ENCODE results near the gene KRTAP12-3.
"Not testable (repeated sequence)": the region's sequence is repeated elsewhere in the genome, so short reads cannot be mapped to it uniquely, and the experiment has no call there.

KRTAP12-3 gene

DNA sequence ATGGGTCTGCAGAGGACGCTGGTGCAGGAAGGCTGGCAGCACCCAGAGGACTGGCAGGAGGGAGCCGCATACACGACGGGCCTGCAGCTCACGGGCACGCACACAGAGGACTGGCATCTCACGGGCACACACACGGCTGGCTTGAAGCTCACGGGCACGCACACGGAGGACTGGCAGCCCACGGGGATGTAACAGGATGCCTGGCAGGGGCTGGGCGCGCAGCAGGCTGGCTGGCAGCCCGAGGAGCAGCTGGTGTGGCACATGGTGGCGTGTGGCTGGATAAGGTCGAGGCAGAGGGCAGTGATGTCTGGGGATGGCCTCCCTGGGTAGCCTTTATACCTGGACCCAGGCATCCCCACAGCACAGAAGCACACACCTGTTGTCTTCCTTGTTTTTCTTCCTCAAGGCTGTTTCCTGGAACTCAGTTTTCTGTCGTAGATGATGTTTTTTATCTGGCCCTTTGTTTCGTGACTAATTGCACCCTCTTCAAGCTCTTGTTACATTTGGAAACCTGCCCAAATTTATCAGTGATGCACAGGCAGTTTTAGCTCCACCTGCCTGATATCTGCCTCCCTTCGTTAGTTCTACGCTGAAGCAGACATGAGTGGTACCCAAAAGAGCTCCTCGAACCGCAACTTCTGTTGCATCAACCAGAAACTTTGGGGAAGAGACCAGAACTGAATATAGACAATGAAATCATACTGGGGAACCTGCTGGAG lies 24.3 kb downstream of the KRTAP12-3 start, which contains the start of gene KRTAP12-1:
Gene KRTAP12-1 (minus strand): TSS at position 303 of the 719 bp plus-strand sequence. CDS start 40 bp downstream, at position 263.
- Histone ChIP-seq H3K4me1 (ENCODE audit: control insufficient read depth, insufficient read depth, low read length) (no peaks in the 10 kb centered on the region), H3K36me3 (ENCODE audit: insufficient read depth, low read length) (no peaks in the 10 kb centered on the region), H3K9me3 (replicated peaks; ENCODE audit: low read length) (no peaks in the 10 kb centered on the region), H3K27me3 (ENCODE audit: control insufficient read depth, insufficient read depth, low read length) (peaks cover 68% of the 10 kb centered on the region), H3K4me2 (ENCODE audit: low read length) (no peak within 1 kb of the TSS), H3K9ac (ENCODE audit: low read depth, low read length) (no peak within 1 kb of the TSS), H3K4me3 (ENCODE audit: low read length) (no peak within 1 kb of the TSS)

DNA sequence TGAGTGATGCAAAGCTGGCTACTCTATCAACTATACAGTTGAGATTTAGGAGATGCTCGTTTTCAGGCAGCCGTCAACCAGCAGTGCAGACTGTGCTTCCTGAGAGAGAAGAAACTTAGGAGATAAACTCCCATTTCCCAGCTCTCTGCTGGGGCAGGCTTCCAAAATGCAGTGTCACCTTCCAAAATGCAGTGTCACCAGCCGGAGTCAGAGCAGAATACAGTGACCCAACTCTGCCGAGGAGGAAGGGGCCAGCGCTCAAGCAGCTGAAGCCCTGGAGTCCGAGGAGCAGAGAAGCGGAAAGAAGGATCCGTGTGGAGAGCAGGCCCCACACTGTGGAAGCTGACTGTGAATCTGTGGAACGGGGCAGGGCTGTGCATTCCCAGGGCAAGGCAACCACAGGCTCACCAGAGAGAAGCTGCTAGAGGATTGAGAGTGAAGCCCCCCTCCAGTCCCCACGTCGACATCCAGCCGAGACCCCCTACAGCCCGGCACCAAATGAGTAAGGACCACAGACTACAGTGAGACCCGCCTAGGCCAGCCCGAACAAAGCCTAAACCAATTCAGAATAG lies 24.9 kb downstream of the KRTAP12-3 start:
- Histone ChIP-seq H3K36me3 (ENCODE audit: insufficient read depth, low read length) (no peaks in the 10 kb centered on the region), H3K4me3 (ENCODE audit: low read length) (no peak overlapping the region), H3K27me3 (ENCODE audit: control insufficient read depth, insufficient read depth, low read length) (peaks cover 68% of the 10 kb centered on the region), H3K4me1 (ENCODE audit: control insufficient read depth, insufficient read depth, low read length) (no peaks in the 10 kb centered on the region), H3K9me3 (replicated peaks; ENCODE audit: low read length) (no peaks in the 10 kb centered on the region), H3K4me2 (ENCODE audit: low read length) (no peak overlapping the region), H3K9ac (ENCODE audit: low read depth, low read length) (no peak overlapping the region)

DNA sequence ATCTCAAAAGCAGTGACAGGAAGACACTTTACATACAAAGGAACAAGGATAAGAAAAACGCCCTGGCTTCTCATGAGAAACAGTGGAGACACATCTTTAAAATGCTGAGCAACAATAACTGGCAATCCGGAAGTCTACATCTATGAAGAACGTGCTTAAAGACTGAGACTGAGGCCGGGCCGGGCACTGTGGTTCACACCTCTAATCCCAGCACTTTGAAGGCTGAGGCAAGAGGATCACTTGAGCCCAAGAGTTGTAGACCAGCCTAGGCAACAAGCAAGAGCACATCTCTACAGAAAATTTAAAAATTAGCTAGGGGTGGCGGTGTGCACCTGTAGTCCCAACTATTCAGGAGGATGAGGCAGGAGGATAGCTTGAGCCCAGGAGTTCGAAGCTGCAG lies 26.3 kb downstream of the KRTAP12-3 start:
- Histone ChIP-seq H3K27me3 (ENCODE audit: control insufficient read depth, insufficient read depth, low read length) (peaks cover 79% of the 10 kb centered on the region), H3K4me1 (ENCODE audit: control insufficient read depth, insufficient read depth, low read length) (no peaks in the 10 kb centered on the region), H3K9ac (ENCODE audit: low read depth, low read length) (no peak overlapping the region), H3K36me3 (ENCODE audit: insufficient read depth, low read length) (no peaks in the 10 kb centered on the region), H3K4me3 (ENCODE audit: low read length) (no peak overlapping the region), H3K4me2 (ENCODE audit: low read length) (no peak overlapping the region), H3K9me3 (replicated peaks; ENCODE audit: low read length) (no peaks in the 10 kb centered on the region)

DNA sequence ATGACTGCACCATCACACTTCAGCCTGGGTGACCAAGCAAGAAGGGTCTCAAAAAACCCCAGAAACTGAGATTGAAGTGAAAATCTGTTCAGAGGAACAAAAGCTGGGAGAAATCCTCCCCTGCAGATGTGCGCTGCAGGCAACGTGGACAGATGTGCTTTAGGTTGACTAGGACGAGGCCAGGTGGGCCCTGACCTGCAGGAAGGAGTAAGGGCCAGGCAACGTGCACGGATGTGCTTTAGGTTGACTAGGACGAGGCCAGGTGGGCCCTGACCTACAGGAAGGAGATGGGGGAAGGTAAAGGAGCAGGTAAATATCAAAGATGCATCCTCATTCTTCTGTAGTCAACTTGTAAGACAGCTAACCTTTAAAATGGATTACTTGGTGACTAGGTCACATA lies 26.8 kb downstream of the KRTAP12-3 start:
- H3K9ac ChIP-seq (ENCODE audit: low read depth, low read length) = no peak overlapping the region
- peaks cover 77% of the 10 kb centered on the region for H3K27me3 ChIP-seq (ENCODE audit: control insufficient read depth, insufficient read depth, low read length)
- no peaks in the 10 kb centered on the region for H3K4me1 ChIP-seq (ENCODE audit: control insufficient read depth, insufficient read depth, low read length)

DNA sequence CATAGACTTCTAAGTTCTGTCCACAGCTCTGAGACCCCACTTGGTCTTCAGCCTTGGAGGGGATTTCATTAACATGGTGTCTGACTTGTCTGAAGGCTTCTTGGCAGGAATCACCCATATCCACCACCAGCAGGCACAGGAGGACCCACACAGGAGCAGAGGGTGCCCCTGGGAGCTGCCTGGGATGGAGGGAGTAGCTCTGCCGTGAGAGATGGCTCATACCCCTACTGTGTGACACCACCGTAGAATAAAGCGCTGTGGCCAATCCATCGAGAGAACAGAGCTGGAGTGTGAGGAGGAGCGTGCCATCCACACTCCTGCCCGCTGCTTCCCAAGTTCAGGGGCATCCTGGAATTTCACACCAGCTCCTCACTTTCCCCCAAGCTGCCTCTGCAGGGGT lies 27.3 kb downstream of the KRTAP12-3 start:
- not testable (repeated sequence) for H3K4me1 ChIP-seq (ENCODE audit: control insufficient read depth, insufficient read depth, low read length); H3K4me3 ChIP-seq (ENCODE audit: low read length); H3K9me3 ChIP-seq (replicated peaks; ENCODE audit: low read length); H3K4me2 ChIP-seq (ENCODE audit: low read length); H3K9ac ChIP-seq (ENCODE audit: low read depth, low read length); H3K36me3 ChIP-seq (ENCODE audit: insufficient read depth, low read length)
- H3K27me3 ChIP-seq (ENCODE audit: control insufficient read depth, insufficient read depth, low read length) = peaks cover 76% of the 10 kb centered on the region

More for the DNA sequence above, 26.8 kb downstream of the KRTAP12-3 start:
- no peaks in the 10 kb centered on the region for H3K9me3 ChIP-seq (replicated peaks; ENCODE audit: low read length)
- H3K4me2 ChIP-seq (ENCODE audit: low read length) = no peak overlapping the region
- H3K36me3 ChIP-seq (ENCODE audit: insufficient read depth, low read length) = no peaks in the 10 kb centered on the region
- no peak overlapping the region for H3K4me3 ChIP-seq (ENCODE audit: low read length)

DNA sequence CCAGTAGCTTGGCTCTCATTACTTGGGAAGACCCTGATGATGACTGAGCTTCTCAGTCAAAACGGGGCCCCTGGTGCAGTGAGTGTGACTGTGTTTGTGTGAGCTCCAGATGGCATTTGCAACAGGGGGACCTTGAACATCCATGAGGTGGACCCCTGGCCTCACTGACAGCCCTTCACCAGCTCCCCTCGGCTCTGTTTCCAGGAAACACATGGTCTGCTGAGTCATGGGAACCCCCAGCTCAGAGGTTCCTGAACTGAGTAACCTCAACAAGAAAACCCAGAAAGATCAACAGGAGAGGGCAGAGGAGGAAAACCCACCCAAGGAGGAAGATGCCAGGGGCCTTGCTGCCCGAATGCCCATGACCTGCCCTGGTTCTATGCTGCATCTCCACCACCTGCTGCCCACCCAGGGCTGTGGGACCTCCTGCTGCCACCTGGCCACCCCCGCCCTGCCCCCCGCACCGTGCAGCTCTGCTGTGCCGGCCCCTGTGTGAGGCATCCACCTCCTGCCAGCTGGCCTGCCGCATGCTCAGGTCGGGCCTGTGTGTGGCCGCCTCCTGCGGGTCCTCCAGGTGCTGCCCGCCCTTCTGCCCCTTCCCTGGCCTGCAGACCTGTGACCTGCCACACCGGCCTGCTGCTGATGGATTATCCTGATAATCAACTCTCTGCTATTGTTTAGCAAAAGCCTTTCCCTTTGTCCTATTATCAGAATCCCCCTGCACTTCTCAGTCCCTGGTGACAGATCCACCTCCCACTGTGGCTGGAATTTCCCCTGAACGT lies 28.5 kb downstream of the KRTAP12-3 start:
- Histone ChIP-seq H3K4me3 (ENCODE audit: low read length) (no peak overlapping the region), H3K4me2 (ENCODE audit: low read length) (no peak overlapping the region), H3K9ac (ENCODE audit: low read depth, low read length) (no peak overlapping the region), H3K27me3 (ENCODE audit: control insufficient read depth, insufficient read depth, low read length) (peaks cover 74% of the 10 kb centered on the region), H3K9me3 (replicated peaks; ENCODE audit: low read length) (no peaks in the 10 kb centered on the region), H3K36me3 (ENCODE audit: insufficient read depth, low read length) (no peaks in the 10 kb centered on the region), H3K4me1 (ENCODE audit: control insufficient read depth, insufficient read depth, low read length) (no peaks in the 10 kb centered on the region)

DNA sequence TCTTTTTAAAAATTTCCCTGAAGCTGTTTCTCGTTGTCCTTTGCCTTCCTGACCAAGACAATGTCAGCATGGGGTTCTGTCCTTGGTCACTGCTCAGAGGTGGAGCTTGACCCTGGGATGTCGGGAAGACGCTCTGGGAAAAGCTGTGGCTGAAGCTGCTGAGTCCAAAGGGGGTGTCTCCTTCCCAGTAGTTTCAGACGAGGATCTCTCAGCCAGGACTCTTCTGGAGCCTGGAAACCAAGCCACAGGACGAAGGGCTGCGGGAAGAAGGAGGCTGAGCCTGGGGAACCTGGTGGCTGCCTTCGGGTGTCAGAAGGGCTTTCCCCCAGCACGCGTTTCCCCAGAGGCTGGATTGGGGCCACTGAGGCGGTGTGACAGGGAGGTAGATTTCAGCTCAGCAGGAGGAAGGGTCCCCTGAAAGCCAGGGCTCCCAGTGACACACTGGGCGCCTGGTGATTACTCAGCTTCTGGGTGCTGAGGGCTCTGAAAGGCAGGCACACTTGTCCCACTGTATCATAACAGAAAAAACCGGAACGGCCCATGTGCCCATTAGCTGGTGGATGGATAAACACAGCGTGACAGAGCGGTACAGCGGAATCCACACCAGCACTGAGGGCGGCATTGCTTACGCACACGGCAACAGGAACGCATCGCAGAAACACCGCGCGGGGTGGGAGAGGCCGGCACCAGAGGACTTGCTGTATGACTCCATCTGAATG lies 29.3 kb downstream of the KRTAP12-3 start:
- H3K4me1 ChIP-seq (ENCODE audit: control insufficient read depth, insufficient read depth, low read length) = no peaks in the 10 kb centered on the region
- H3K36me3 ChIP-seq (ENCODE audit: insufficient read depth, low read length) = no peaks in the 10 kb centered on the region
- H3K9ac ChIP-seq (ENCODE audit: low read depth, low read length) = no peak overlapping the region
- H3K9me3 ChIP-seq (replicated peaks; ENCODE audit: low read length) = no peaks in the 10 kb centered on the region
- H3K4me2 ChIP-seq (ENCODE audit: low read length) = no peak overlapping the region
- H3K4me3 ChIP-seq (ENCODE audit: low read length) = no peak overlapping the region
- peaks cover 69% of the 10 kb centered on the region for H3K27me3 ChIP-seq (ENCODE audit: control insufficient read depth, insufficient read depth, low read length)

DNA sequence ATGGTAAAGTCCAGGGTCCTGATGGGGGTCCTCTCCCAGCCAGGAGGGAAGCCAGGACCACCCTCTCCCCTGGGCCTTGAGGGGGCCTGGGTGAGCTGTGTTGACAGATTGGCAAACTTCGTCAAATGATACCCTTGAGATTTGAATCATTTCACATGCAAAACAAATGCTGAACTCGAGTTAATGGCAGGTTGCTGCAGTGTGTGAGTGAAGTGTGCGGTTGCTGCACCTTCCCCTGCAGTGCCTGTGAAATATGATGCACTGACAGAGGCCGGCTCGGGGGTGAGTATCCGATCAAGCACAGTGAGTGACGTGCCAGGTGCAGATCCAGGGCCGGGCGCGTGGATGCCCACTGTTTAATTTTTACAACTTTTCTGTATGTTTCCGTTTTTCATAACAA lies 29.9 kb downstream of the KRTAP12-3 start:
- Histone ChIP-seq H3K4me2 (ENCODE audit: low read length) (no peak overlapping the region), H3K9ac (ENCODE audit: low read depth, low read length) (no peak overlapping the region), H3K36me3 (ENCODE audit: insufficient read depth, low read length) (no peaks in the 10 kb centered on the region), H3K4me1 (ENCODE audit: control insufficient read depth, insufficient read depth, low read length) (no peaks in the 10 kb centered on the region), H3K4me3 (ENCODE audit: low read length) (no peak overlapping the region), H3K9me3 (replicated peaks; ENCODE audit: low read length) (no peaks in the 10 kb centered on the region), H3K27me3 (ENCODE audit: control insufficient read depth, insufficient read depth, low read length) (peaks cover 63% of the 10 kb centered on the region)

DNA sequence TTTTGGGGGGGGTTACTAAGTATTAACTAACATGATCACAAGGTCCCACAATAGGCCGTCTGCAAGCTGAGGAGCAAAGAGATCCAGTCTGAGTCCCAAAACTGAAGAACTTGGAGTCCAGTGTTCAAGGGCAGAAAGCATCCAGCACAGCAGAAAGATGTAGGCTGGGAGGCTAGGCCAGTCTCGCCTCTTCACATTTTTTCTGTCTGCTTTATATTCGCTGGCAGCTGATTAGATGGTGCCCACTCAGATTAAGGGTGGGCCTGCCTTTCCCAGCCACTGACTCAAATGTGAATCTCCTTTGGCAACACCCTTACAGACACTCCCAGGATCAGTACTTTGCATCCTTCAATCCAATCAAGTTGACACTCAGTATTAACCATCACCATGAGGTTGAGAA lies 32.0 kb downstream of the KRTAP12-3 start:
- peaks cover 48% of the 10 kb centered on the region for H3K27me3 ChIP-seq (ENCODE audit: control insufficient read depth, insufficient read depth, low read length)
- H3K9me3 ChIP-seq (replicated peaks; ENCODE audit: low read length); H3K4me2 ChIP-seq (ENCODE audit: low read length); H3K36me3 ChIP-seq (ENCODE audit: insufficient read depth, low read length); H3K9ac ChIP-seq (ENCODE audit: low read depth, low read length); H3K4me1 ChIP-seq (ENCODE audit: control insufficient read depth, insufficient read depth, low read length); H3K4me3 ChIP-seq (ENCODE audit: low read length): not testable (repeated sequence)

DNA sequence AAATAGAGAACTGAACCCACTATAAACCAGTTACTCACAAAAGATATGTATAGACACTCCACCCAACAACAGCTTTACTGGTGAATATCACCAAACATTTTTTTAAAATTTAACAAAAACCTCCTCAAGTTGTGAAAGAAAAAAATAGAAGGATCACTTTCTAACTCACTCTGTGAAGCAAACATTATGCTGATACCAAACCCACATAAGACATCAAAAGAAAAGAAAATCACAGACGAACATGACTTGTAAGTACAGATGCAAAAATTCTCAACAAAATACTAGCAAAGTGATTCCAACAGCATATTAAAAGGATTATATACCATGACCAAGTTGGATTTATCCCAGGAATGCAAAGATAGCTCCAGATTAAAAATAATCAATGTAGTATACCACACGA lies 34.0 kb downstream of the KRTAP12-3 start:
- H3K36me3 ChIP-seq (ENCODE audit: insufficient read depth, low read length) = no peaks in the 10 kb centered on the region
- no peak overlapping the region for H3K4me3 ChIP-seq (ENCODE audit: low read length)
- no peak overlapping the region for H3K9ac ChIP-seq (ENCODE audit: low read depth, low read length)
- H3K4me2 ChIP-seq (ENCODE audit: low read length) = no peak overlapping the region
- H3K4me1 ChIP-seq (ENCODE audit: control insufficient read depth, insufficient read depth, low read length) = no peaks in the 10 kb centered on the region
- H3K27me3 ChIP-seq (ENCODE audit: control insufficient read depth, insufficient read depth, low read length) = peaks cover 50% of the 10 kb centered on the region
- peaks cover 4% of the 10 kb centered on the region for H3K9me3 ChIP-seq (replicated peaks; ENCODE audit: low read length)

DNA sequence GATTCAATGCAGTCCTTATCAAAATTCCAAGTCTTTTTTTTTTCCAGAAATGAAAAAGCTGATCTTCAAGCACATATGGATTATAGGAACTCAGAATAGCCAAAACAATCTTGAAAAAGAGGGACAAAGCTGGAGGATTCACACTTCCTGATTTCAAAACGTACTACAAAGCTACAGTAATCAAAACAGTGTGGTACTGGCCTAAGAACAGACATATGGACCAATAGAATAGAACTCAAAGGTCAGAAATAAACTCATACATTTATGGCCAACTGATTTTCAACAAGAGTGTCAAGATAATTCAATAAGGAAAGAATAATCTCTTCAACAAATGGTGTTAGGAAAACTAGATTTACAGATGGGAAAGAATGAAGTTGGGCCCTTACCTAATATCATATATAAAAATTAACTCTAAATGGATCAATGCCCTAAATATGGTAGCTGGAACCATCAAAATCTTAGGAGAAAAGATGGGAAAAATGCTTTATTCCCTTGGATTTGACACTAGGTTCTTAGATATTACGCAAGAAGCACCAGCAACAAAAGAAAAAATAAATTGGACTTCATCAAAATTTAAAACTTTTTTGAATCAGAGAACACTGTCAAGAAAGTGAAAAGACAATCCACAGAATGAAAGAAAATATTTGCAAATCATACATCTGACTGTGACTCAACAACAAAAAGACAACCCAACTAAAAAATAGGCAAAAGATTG lies 35.2 kb downstream of the KRTAP12-3 start:
- Histone ChIP-seq H3K9ac (ENCODE audit: low read depth, low read length) (no peak overlapping the region), H3K4me3 (ENCODE audit: low read length) (no peak overlapping the region), H3K4me1 (ENCODE audit: control insufficient read depth, insufficient read depth, low read length) (no peaks in the 10 kb centered on the region), H3K4me2 (ENCODE audit: low read length) (no peak overlapping the region), H3K27me3 (ENCODE audit: control insufficient read depth, insufficient read depth, low read length) (peaks cover 47% of the 10 kb centered on the region), H3K9me3 (replicated peaks; ENCODE audit: low read length) (peaks cover 4% of the 10 kb centered on the region), H3K36me3 (ENCODE audit: insufficient read depth, low read length) (no peaks in the 10 kb centered on the region)
